Stimulated activated CD4-positive, alpha-beta T cell treated with anti-CD3 and anti-CD28 coated beads, Interleukin-12 subunit alpha, Interleukin-12 subunit beta, amount 100 ng/mL, for 4 hours (primary cell): Measurements from ENCODE around the gene CANT1.
A peak's percentile ranks its signal among the peaks of the same experiment; 100 is the strongest.

Experiments used
- DNase-seq: peaks from one replicate; pipeline ENCODE4 v3.0.0-alpha.2; 2020

Gene CANT1

DNA sequence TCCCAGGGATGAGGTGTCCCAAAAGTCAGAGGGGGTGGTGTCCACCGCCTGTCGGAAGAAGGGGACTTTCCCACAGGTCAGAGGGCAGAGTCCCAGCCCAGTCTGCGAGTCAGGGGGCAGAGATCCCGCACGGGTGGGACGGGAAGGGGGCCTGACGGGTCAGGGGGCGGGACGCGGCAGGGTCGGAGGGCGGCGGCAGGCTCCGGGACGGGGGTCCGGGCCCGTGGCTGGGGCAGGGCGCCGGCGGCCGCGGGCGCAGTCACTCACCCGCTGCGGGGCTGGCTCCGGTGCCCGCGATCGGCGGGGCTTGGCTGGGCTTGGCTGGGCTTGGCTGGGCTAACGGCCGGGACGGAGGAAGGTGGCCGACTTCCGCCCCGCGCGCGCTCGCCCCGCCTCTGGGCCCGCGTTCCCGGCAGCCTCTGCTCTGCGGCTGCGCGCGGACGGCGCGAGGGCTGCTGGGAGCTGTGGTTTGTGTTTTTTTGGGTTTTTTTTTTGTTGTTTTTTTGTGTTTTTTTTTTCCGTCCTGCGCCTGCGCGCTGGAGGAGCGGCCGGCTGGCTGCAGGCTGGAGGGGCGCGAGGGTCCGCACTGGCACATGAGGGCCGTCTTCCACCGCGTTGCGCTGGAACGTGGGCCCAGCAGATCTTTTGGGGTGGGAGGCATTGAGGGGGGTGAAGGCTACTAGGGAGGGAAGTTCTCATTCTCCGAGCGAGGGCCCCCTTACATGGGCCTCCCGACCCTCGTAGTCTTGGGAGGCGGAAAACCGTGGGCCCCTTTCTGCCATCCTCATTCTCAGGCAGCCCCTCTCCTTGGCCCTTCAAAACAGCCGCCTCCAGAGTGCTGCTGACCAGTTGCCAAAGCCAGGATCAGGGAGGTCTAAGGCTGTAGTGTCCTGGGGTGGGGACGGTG lies at the start of gene CANT1:
Gene CANT1 (minus strand): TSS at position 368 of the 907 bp plus-strand sequence. CDS start 12,142 bp downstream, outside the sequence.
- peak; percentile 77 for DNase-seq

DNA sequence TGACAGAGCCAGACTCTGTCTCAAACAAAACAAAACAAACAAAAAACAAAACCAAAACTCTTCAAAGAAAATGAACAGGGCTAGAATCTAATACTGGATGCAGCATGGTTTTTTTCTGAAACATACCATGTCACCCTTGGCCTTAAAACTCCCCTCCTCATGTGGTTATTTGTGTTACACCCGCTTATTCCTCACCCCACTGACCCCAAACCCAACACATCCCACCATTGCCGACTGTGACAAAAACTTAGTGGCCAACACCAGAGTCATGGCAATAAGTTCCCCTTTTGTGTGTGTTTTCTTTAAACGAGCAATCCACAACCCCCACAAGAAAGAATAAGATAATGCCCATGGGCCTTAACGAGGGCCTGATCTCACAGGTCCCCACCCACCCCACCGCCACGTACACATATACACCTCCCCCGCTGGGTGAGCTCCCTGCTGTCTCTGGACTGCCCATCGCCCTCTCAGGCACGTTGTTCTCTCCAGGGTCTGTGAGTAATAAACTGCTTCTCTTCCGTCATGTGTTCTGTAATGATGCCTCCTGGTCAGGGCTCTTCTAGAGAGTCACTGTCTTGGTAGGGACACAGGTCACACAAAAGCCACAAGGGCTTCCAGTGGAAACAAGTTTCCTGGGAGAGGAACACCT lies 48.3 kb upstream of the CANT1 start:
- no peak for DNase-seq

DNA sequence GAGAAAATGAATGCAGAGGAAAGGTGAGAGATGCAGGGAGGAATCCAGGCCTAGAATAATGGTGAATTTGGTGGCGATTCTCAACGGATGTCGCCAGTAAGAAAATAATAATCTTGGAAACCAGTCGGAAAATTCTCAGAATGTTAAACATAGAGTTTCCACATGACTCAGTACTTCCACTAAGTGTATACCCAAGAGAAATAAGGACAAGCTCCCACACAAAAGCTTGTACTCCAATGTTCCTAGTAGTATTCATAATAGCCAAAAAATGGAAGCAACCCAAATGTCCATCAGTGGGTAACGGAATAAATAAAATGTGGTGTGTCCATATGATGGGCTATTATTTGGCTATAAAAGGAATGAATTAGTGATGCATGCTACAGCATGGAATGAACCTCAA lies 45.6 kb upstream of the CANT1 start:
- no peak for DNase-seq

DNA sequence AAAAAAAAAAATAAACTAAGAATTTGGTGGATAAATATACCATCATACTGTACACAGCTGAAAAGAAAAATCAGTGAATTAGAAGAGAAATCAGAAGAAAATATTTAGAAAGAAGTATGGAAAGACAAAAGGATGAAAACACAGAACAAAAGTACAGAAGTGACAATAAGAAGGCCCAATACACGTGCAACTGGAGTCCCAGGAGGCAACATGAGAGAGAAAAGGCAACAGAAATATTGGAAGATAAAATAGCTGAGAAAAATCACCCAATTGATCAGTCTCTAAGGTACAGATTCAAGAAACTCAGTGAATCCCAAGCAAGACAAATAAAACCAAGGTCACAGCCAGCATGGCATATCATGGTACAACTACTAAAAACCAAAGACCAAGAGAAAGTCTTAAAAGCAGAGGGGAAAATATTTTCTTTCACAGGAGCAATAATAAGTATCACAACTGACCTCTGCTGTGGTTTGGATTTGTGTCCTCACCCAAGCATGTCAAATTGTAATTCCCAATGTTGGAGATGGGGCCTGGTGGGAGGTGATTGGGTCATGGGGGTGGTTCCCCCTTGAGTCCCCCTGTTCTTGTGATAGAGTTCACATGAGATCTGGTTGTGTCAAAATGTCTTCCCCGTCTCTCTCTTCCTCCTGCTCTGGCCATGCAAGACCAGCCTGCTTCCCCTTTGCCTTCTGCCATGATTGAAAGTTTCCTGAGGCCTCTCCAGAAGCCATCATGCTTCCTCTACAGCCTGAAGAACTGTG lies 44.8 kb upstream of the CANT1 start:
- DNase-seq: no peak

DNA sequence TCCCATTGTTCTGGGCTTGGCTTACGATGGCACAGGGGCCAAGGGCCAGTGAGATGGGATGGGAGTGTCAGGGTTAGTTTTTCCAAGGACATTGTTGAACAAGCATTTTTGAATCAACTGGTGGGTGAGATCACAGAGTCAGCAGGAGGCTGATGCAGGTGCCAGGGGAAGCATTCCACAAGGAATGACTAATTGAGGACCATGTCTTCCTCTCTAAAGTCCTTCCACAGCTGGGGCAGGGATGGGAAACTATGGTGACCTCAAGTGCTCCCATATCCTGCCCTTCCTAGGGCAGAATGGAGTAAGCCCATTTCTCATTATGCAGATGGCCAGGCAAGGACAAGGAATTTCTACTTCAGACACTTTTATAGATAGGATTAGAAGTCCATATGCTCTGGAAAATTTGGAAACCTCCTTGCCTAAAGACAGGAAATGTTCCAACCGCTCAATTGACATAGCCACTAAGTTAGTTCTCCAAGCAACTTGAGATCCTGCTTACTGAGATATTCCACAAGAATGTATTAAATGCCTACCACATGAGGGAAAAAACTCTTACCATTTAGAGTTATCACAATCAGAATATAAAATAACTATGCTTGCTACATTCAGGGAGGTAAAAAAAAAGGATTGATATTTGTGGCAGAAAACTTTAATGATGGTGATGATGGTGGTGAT lies 43.8 kb upstream of the CANT1 start:
- no peak for DNase-seq

DNA sequence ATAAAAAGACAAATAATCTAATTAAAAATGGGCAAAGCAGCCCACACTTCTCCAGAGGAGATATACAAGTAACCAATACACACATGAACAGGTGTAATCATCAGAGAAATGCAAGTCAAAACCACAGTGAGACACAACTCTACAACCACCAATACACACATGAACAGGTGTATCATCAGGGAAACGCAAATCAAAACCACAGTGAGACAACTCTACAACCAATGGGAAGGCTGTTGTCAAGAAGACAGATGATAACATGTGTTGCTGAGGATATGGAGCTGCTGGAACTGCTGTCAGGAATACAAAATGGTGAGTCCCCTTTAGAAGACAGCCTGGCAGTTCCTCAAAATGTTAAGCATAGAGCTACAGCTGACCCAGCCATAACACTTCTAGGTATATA lies 42.6 kb upstream of the CANT1 start:
- no peak for DNase-seq

DNA sequence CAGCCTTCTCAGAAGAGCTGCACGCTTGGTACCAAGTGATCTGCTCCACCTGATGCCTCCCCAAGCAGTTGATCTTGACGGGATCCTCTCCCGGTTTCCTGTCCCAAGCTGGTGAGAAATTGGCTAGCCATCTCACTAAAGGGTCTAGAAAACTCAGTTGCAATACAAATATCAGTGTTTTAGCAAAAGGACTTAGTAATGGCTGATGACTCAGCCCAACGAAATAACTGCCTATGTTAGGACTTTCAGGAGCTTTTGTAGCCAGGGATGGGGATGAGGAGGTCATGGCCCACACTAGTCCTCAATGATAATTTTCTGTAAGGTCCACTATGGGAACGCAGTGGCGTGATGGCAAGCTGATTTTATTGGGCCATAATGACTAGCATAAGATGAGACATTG lies 41.7 kb upstream of the CANT1 start:
- DNase-seq: no peak

DNA sequence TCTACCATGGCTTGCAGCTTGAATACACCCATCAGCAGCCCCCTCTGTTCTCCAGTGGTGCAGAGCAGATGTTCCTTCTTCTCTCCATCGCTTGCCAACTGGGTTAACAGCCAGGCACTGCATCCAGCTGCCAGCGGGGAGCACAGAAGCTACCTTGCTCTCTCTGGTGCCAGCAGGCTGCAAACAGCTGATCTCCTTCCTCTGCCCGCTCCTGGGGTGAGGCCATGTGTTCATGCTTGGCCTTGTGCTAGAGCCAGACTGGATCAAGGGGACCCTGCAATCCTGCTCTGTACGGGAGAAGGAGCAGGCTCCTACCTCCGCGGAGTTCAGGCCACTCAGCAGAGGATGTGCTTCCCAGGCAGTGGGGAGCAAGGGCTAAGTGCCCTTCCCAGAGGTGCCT lies 41.0 kb upstream of the CANT1 start:
- DNase-seq: no peak

DNA sequence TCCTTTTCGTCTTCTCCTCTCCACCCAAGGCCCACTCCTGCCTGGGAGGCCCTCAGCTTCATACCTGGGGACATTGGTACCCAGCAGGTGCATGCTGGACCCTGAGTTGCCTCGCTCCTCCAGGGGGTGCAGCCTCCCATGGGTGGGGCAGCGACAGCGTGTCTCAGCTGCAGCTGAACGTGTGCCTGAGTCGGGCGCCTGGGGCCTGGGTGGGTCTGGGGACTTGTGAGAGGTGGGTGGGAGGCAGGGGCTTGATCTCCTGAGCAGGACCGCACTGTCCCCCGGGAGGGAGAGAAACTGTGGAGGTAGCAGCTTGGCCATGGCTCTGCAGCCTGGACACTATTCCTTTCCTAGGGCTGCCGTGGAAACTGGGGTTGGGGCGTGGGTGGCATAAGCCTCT lies 40.3 kb upstream of the CANT1 start:
- no peak for DNase-seq

DNA sequence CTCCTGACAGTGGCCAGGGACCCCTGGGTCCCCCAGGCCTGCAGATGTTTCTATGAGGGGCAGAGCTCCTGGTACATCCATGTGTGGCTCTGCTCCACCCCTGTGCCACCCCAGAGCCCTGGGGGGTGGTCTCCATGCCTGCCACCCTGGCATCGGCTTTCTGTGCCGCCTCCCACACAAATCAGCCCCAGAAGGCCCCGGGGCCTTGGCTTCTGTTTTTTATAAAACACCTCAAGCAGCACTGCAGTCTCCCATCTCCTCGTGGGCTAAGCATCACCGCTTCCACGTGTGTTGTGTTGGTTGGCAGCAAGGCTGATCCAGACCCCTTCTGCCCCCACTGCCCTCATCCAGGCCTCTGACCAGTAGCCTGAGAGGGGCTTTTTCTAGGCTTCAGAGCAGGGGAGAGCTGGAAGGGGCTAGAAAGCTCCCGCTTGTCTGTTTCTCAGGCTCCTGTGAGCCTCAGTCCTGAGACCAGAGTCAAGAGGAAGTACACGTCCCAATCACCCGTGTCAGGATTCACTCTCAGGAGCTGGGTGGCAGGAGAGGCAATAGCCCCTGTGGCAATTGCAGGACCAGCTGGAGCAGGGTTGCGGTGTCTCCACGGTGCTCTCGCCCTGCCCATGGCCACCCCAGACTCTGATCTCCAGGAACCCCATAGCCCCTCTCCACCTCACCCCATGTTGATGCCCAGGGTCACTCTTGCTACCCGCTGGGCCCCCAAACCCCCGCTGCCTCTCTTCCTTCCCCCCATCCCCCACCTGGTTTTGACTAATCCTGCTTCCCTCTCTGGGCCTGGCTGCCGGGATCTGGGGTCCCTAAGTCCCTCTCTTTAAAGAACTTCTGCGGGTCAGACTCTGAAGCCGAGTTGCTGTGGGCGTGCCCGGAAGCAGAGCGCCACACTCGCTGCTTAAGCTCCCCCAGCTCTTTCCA lies 39.5 kb upstream of the CANT1 start:
- DNase-seq: no peak

DNA sequence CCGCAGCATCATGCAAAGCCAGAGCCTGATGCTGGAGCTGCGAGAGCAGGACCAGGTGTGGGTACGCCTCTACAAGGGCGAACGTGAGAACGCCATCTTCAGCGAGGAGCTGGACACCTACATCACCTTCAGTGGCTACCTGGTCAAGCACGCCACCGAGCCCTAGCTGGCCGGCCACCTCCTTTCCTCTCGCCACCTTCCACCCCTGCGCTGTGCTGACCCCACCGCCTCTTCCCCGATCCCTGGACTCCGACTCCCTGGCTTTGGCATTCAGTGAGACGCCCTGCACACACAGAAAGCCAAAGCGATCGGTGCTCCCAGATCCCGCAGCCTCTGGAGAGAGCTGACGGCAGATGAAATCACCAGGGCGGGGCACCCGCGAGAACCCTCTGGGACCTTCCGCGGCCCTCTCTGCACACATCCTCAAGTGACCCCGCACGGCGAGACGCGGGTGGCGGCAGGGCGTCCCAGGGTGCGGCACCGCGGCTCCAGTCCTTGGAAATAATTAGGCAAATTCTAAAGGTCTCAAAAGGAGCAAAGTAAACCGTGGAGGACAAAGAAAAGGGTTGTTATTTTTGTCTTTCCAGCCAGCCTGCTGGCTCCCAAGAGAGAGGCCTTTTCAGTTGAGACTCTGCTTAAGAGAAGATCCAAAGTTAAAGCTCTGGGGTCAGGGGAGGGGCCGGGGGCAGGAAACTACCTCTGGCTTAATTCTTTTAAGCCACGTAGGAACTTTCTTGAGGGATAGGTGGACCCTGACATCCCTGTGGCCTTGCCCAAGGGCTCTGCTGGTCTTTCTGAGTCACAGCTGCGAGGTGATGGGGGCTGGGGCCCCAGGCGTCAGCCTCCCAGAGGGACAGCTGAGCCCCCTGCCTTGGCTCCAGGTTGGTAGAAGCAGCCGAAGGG lies 38.6 kb upstream of the CANT1 start:
- DNase-seq: no peak

DNA sequence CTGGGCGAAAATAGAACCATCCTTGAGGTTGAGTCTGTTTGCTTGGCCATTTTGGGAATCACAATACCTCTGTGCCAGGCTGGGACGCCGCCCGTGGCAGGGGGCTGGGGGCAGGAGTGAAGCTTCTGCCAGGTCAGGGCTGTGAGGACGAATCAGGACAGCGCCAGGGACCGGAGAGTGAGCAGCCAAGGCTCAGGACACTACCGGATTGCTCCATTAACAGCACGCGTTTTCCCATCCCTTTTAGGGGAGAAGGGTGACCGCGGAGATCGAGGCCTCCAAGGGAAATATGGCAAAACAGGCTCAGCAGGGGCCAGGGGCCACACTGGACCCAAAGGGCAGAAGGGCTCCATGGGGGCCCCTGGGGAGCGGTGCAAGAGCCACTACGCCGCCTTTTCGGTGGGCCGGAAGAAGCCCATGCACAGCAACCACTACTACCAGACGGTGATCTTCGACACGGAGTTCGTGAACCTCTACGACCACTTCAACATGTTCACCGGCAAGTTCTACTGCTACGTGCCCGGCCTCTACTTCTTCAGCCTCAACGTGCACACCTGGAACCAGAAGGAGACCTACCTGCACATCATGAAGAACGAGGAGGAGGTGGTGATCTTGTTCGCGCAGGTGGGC lies 37.8 kb upstream of the CANT1 start:
- DNase-seq: no peak

DNA sequence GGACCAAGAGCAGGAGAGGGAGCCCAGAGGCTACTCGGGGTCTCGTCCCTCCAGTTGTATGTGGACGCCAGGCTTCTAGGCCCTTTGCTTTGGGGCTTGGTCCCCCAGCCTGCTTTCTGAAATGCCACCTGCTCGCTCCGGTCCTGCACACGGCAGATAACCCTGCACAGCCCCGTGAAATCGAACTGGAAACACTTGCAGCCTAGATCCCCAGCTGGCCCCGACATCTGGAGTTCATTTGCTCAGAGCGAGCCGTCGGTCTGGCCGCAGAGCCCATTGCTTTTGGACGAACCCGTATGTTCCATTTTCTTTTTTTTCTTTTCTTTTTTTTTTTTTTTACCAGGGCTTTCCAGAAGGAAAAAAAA lies 37.3 kb upstream of the CANT1 start:
- DNase-seq: no peak

DNA sequence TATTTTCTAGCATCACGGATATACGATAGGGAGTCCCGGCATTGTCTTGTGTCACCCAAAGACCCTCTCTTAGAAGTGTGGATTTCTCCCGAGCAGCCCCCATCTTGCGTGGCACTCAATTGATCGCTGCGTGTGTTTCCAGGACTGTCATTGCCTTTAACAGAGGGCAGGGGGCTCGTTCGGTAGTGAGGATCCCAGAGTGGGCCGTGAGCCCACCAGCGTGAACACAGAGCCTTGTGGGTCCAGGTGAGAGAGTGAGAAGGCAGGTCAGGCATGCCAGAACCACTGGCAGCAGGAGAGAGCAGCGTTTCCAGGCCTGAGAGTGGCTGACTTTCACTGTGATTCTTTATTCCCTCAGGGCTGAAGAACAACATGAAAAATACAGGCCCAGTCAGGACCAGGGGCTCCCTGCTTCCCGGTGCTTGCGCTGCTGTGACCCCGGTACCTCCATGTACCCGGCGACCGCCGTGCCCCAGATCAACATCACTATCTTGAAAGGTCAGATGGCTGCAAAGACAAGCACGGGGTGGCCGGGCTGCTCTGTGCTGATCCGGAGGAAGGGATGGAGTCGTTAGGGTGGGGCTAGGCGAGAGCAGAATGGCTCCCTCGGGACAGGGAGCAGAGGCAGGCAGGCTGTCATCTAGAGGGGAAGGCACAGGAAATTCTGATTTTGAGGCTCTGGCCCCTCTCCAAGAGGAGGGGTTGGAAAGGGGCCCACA lies 36.8 kb upstream of the CANT1 start:
- no peak for DNase-seq

DNA sequence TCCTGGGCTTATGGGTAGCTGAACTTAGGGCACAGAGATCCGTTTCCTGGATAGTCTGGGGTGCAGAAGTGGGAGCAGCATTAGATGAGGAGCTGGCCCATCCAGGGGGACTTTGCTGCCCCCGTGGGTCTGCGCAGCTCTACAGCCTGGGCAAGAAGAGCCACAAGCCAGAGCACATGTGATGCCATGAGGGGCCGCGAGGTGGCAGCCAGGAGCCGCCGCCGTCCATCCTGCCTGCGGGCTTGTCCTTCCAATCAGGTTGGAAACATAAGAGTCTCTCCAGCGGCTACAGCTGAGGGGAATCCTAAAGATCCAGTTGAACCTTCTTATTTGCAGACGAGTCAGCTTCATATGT lies 36.3 kb upstream of the CANT1 start:
- peak; percentile 62 for DNase-seq

DNA sequence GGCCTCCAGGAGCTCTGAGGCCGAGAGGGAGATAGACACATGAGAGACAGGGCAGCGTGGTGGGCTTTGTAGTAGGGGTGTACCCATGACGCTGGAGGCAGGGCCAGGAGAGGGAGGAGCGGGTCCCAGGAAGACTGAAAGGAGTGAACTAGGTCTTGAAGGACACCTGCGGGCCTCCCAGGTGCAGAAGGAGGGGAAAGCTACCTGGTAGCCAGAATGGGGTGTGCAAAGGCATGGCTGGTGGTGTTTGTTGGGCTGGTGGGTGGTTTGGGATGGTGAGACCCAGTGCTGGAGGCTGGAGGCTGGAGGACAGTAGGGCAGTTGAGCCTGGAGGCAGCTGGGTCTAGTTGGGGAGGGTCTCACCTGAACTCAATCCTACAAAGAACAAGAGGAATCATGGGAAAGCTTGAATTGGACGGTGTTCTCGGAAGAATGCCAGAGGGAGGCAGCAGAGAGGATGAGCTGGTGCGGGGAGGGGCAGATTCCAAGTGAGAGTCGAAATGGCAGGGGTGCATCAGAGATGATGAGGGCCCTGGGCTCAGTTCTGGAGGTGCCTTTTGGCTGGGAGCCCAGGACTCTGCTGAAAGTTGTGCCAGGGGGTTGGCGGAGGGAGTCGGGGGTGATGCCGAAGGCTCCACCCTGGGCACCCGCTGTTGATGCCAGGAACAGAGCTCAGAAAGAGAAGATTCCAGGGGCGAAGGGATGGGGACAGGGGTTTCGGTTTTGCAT lies 35.6 kb upstream of the CANT1 start:
- DNase-seq: no peak

DNA sequence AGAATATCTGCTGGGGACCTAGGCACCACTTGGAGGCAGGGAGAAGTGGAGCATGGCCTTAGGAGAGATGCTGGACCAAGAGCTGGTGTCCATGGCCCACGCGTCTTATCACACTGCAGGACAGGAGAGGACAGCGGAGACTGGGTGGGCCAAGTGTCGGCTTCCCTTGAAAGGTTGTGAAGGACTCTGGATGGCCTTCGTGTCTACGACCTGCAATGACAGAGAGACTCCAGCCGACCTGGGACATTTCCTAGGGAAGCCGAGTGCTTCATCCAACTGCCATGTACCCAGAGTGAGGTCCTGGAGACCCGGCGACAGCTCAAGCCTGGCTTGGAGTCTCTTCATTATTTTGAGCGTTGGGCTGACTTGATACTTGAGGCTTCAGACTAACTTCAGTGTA lies 34.9 kb upstream of the CANT1 start:
- DNase-seq: no peak

DNA sequence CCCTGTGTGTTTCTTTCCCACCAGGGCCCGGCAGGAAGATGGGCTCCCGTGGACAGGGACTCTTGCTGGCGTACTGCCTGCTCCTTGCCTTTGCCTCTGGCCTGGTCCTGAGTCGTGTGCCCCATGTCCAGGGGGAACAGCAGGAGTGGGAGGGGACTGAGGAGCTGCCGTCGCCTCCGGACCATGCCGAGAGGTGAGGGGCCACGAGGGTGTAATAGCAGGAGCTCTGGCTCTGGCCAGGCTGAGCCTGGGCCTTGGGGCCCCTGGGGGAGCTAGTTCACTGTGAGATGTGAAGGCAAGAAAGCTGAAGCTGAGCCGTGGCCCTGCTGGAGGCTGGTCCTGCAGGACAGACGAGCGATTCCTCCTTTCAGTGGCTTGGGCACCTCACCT lies 34.4 kb upstream of the CANT1 start:
- no peak for DNase-seq
